GM12891 (cell line): ENCODE measurements around the gene YARS2. TPM values are rescaled to one million over a fixed set of nuclear protein-coding genes. Genes with fewer than 3 reads are reported as not detected.

Experiments
- DNase-seq: peaks from one replicate; pipeline ENCODE4 v3.0.0; 2011; ENCODE audit warnings: low spot score; ENCODE audit not compliant: insufficient read length
- FAIRE-seq: peaks from 2 replicates; lab custom pipeline; 2011; peaks lifted over from hg19 to GRCh38; lab: Jason Lieb, UNC
- PAX5 ChIP-seq: IDR thresholded peaks from 2 replicates; pipeline ENCODE4 v1.6.1; 2011; ENCODE audit warnings: low read length, moderate library complexity, mild to moderate bottlenecking; ENCODE audit not compliant: insufficient read depth, severe bottlenecking
- POLR2A ChIP-seq: IDR thresholded peaks from 2 replicates; pipeline ENCODE4 v1.6.1; 2011; ENCODE audit warnings: low read depth, low read length, control low read depth
- POLR2AphosphoS5 ChIP-seq: IDR thresholded peaks from 2 replicates; pipeline ENCODE4 v1.6.1; 2011; ENCODE audit warnings: low read depth, low read length, control low read depth
- POU2F2 ChIP-seq: IDR thresholded peaks from 2 replicates; pipeline ENCODE4 v1.6.1; 2011; ENCODE audit warnings: low read depth, mild to moderate bottlenecking, control low read depth, low read length, moderate library complexity
- SPI1 ChIP-seq: IDR thresholded peaks from 2 replicates; pipeline ENCODE4 v1.6.1; 2011; ENCODE audit warnings: low read depth, low read length, control low read depth
- TAF1 ChIP-seq: IDR thresholded peaks from 2 replicates; pipeline ENCODE4 v1.6.1; 2011; ENCODE audit warnings: low read depth, low read length, control low read depth
- polyA plus RNA-seq: library from polyadenylated mRNA; unstranded; fragments of >200 nt; gene quantifications from one replicate; pipeline ENCODE4 v1.2.1, GENCODE V29; 2012; ENCODE audit warnings: low read depth, missing spikeins, inconsistent platforms; ENCODE audit not compliant: missing spikeins

Gene YARS2
- polyA plus RNA-seq = 14.6 TPM

DNA sequence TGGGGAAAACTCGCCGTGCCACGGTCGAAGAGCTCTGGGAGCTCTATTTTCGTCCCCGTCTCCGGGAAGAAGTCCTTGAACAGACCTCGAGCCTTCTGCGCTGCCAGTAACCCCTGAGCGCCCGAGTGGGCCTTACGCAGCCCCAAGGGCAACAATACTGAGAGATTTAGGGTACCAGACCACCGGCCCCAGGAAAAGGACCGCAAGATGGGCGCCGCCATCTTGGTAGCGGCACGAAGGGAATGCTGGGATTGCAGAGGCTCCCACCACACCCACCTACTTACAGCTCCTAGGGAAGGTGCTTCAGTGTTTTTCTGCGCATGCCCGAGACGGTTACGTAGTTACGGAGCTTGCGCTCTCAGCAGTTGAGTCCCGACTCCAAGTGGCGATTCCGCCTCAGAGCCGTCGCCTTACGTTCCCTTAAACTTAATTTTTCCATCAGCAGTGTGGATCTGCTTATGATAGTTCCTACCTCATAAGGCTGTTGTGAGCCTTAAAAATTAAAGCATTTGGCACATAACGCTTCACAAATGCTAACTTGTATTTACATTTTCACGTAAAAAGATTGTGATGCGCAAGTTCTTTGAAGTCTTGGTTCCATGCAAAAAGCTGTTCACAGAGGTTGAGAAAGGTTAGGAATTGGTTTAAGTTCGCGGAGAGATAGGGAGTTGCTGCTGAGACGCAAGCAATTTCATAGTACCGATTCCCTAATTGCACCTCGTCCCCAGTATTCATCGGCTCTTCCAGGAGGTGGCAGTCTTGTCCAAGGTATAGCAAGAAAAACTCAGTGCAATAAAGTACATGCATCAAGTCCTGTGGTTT lies at the start of gene YARS2:
Gene YARS2 (minus strand): TSS at position 244 of the 822 bp plus-strand sequence. CDS start 23 bp downstream, at position 221.
- FAIRE-seq = peak; percentile 99
- peak; percentile 43 for DNase-seq
- TF ChIP-seq POLR2A = peak; percentile 94
- TF ChIP-seq POU2F2 = peak; percentile 46; the same call in 1 of the 2 replicates
- no peak for TF ChIP-seq SPI1
- TF ChIP-seq TAF1 = peak; percentile 91
- TF ChIP-seq PAX5 = no peak
- peak; percentile 83 for TF ChIP-seq POLR2AphosphoS5

DNA sequence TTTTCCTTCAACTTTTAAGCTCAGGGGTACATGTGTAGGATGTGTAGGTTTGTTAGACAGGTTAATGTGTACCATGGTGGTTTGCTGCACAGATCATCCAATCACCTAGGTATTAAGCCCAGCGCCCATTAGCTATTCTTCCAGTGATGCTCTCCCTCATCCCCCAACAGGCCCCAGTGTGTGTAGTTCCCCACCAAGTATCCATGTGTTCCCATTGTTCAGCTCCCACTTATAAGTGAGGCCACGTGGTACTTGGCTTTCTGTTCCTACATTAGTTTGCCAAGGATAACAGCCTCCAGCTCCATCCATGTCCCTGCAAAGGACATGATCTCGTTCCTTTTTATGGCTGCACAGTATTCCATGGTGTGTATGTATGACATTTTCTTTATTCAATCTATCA lies 48.6 kb upstream of the YARS2 start:
- no peak for FAIRE-seq
- TF ChIP-seq TAF1 (no peak), POLR2A (no peak), POLR2AphosphoS5 (no peak), SPI1 (no peak), POU2F2 (no peak), PAX5 (no peak)
- no peak for DNase-seq

DNA sequence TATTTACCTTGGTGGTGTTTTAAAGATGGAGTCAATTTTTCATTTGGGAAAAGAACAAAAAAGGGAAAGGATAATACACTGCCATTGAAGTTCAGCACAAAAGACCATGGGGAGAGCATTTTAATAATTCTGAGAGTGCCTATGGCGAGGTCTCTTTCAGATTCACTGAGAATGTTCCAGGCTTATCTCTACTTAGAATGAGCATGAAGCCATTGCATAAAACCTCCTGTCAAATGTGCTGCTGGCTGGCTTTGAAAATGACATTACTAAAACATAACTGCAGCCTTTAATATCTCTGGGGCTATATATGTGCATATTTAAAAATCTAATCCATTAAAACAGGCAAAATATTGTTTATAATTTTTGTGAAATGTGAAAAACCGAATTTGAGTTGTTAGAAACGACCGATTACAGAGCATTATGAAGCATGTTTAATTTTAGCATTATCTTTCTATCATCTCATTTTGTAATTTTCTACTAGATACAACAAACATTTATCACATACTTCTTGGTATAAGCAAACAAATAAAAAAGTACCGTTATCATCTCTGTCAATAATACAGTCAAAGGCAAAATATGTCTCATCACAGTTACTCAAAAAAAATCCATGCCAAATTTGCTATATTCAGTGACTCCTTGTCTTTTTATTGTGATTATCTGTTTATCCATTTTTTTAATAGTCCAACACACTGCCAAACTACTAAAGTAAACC lies 45.7 kb upstream of the YARS2 start:
- FAIRE-seq (no peak), DNase-seq (no peak)
- TF ChIP-seq POU2F2 = no peak
- no peak for TF ChIP-seq POLR2A

DNA sequence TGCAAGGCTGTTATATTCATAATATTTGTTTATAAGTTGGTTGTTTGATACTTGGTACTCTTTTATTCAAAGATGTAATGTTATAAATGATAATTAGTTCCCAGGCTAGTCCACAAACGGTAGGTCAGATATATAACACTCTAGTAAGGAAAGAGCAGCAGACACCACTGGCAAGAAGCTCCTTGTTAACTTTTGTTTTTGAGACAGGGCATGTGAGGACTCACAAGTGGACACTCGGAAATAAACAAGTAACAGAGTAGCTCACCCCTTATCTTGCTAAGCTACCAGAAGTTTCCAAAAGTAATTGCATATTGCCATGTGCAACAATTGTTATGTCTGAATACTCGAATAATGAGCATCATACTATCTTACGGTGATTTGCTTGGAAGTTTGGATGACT lies 38.6 kb upstream of the YARS2 start:
- FAIRE-seq (no peak), DNase-seq (no peak)
- TF ChIP-seq POLR2A = no peak
- TF ChIP-seq TAF1 = no peak
- TF ChIP-seq SPI1 = no peak
- TF ChIP-seq POU2F2 = no peak
- no peak for TF ChIP-seq PAX5
- TF ChIP-seq POLR2AphosphoS5 = no peak

DNA sequence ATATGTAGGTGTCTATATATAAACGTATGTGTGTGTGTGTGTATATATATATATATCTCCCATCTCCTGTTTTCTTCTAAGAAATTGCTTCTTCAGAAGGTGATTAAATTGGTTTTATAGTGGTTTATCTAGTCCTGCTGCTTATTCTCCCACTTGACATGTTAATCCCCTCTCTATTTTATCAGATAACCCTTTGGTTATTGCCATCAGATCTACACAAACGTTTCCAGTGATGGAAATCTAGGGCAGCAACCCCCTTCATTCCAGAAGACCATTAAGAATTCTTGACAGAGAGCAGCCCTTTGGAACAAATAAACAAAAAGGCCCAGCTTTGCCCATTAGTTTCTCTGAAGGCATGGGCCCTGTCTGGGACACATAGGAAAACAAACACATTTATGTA lies 34.2 kb upstream of the YARS2 start:
- DNase-seq (no peak), FAIRE-seq (no peak)
- TF ChIP-seq POLR2A = no peak
- TF ChIP-seq POU2F2 = no peak
- no peak for TF ChIP-seq PAX5
- no peak for TF ChIP-seq POLR2AphosphoS5
- TF ChIP-seq SPI1 = no peak
- TF ChIP-seq TAF1 = no peak

DNA sequence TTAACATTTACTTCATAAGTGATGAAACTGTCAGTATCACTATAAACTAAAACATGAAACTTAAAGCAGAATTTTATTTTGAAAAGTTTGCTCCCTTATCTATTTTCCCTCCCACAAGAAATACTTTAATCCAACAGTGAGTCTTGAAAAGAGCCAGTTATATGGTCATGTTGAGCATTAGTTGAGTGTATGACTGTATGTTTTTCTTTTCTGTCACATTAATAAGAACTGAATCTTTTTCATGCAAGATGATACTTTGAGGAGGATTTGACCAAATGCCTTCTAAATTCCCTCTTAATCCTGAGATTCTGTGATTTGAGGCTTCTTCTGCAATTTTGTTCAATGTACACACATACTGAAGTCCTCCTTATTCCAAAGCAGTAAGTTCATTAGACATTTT lies 33.7 kb upstream of the YARS2 start:
- no peak for DNase-seq
- FAIRE-seq = no peak

DNA sequence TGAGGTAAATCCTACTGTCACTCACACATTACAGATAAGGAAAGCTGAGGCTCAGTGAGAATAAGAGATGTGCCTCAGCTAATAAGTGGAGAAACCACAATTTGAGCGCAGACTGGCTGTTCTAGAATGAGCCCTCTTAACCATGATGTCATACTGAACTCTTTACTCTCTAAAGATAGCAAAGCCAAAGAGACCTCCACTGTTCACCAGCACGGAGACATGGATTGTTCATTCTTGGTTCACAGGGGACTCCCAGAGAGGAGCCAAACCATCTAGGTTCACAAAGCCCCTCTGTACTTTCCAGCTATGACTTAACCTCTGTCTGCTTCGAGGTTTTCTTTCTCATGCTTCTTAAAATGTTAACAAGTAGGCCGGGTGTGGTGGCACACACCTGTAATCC lies 32.7 kb upstream of the YARS2 start:
- FAIRE-seq = no peak
- TF ChIP-seq POLR2A (no peak), TAF1 (no peak), SPI1 (no peak), POLR2AphosphoS5 (no peak), PAX5 (no peak), POU2F2 (no peak)

More for the DNA sequence above, 33.7 kb upstream of the YARS2 start:
- TF ChIP-seq PAX5 (no peak), POLR2AphosphoS5 (no peak), TAF1 (no peak), POLR2A (no peak), POU2F2 (no peak), SPI1 (no peak)

DNA sequence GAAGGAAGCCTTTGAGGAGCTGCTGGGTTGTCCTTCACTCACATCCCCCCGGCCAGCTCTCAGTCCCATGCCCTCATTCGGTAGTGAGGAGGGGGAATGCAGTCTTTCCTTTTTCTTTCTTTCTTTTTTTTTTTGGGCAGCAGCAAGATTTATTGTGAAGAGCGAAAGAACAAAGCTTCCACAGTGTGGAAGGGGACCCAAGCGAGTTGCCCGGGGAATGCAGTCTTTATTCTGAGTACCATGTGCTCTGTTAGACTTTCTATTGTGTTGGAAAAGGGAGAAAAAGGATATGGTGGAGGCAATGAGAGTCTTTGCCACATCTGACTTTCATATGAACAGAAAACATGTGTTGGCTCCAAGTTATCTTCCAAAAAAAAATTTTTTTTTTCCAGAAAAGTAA lies 29.9 kb upstream of the YARS2 start:
- FAIRE-seq = no peak
- DNase-seq = no peak
- TF ChIP-seq POLR2A (no peak), PAX5 (no peak)

More for the DNA sequence above, 32.7 kb upstream of the YARS2 start:
- DNase-seq = no peak

DNA sequence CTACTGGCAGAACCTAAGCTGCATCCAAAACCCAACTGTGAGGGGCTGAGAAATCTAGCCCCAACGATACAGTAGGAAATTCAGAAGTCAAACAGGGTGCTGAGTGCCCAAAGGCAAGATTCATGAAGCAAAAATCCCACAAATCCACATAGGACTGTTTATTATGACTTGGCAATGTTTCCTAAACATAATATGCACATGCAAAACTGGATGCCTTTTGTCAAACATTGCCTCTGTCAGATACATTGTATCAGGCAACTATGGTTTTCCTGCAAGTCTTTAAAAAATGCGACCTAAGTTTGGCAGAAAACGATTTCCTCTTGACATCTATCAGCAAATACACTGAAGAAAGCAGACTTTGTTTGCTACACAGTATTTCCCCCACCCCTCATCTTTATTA lies 27.3 kb upstream of the YARS2 start:
- no peak for FAIRE-seq
- no peak for DNase-seq

DNA sequence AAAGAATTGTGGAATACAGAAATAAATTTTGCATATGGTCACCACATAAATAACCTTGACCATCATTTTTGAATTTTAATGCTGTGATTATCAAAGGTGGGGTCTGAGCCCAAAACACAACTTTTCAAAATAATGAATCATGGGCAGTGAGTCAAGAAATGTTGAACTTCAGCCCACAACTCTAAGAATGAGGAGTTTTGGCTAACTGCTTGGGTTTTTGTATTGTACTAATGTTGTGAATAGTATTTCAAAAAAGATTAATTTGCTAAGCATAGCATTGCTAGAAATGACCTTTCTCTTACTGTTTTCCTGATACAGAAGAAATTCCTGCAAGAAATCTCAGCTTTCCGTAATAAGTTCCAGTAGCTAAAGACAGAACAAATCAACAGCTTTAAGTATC lies 24.4 kb upstream of the YARS2 start:
- no peak for DNase-seq
- FAIRE-seq = no peak
- no peak for TF ChIP-seq PAX5
- no peak for TF ChIP-seq POLR2A
- TF ChIP-seq POLR2AphosphoS5 = no peak
- TF ChIP-seq SPI1 = no peak
- no peak for TF ChIP-seq TAF1
- no peak for TF ChIP-seq POU2F2

More for the DNA sequence above, 27.3 kb upstream of the YARS2 start:
- TF ChIP-seq POLR2AphosphoS5 = no peak
- TF ChIP-seq PAX5 = no peak
- TF ChIP-seq SPI1 = no peak
- no peak for TF ChIP-seq POU2F2
- no peak for TF ChIP-seq POLR2A
- no peak for TF ChIP-seq TAF1
